ENCODE measurements around the gene ZNF865.

ZNF865 gene

GRCh38 chr19:55626350-55626749 is 20.9 kb downstream of the ZNF865 start:
- DNase-seq, result no peak

DNA sequence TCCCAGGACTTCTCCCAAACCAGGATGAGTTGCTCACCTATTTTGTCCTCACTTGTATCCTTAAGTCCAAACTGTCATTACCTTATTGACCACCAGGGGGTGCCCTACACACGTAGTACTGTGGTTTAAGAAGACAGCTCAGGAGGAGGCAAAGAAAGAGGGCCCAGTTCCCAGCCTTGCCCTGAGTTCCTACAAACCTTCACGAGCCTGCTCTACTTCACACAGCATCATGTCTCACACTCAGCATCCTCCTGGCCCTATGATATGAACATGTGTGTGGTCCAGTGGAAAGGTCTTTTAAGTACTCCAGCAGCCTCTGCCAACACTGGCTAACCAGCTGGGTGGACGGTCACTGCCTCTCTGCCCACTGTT is 27.0 kb downstream of the ZNF865 start:
- DNase-seq, result peak; percentile 97

DNA sequence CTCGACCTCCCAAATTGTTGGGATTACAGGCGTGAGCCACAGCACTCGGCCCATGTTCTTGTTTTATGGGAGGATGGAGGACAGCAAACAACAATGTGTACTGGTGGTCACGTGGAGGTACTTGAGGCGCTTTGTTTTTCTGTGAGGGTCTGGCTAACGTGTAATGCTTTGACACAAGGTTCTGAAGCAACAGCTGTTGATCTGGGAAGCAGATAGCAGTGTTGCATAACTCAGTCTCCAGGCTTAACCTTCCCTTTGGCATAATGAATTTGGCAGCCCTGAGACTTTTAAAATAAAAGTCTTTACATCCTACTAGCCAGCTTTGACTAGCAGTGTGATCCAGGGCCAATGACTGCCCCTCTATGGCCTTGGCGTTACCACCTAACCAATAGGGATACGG is 28.4 kb downstream of the ZNF865 start:
- peak; percentile 50 for DNase-seq

GRCh38 chr19:55635334-55635717 is 29.9 kb downstream of the ZNF865 start:
- no peak for DNase-seq

- DNase-seq, result no peak
These were observed 30.5 kb downstream of the ZNF865 start for GRCh38 chr19:55635856-55636440.

DNA sequence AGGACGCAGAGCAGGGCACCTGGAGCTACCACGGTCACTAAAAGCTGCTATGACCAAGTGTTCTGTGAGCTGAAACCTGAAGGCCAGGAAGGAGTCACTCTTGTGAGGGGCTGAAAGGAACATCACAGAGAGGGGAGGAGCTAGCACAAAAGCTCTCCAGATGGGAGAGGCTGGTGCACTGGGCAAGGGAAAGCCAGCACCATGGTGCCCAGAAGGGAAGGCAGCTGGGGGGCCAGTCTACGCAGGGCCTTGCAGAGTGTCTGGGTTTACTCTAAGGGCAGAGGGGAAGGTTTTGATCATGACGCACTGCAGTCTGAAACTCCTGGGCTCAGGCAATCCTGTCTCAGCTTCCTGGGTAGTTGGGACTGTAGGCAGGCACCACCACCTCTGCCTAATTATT is 31.3 kb downstream of the ZNF865 start:
- DNase-seq, result no peak

- DNase-seq, result no peak
These were observed 32.1 kb downstream of the ZNF865 start for GRCh38 chr19:55637534-55637933.

DNA sequence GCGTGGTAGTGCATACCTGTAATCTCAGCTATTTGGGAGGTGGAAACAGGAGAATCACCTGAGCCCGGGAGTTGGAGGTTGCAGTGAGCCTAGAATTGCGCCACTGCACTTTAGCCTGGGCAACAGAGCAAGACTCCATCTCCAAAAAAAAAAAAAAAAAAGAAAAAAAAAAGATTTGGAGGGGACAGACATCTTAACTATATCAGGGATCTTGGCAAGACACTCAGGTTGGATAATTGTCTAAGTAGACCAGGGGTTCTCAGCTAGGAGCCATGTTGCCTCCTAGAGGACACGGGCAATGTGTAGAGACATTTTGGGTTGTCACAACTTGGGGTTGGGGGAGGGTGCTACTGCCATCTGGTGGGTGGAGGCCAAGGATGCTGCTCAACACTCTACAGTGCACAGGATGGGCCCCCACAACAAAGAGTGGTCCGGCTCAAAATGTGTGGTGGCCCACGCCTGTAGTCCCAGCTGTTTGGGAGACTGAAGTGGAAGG is 33.5 kb downstream of the ZNF865 start:
- peak; percentile 86 for DNase-seq

DNA sequence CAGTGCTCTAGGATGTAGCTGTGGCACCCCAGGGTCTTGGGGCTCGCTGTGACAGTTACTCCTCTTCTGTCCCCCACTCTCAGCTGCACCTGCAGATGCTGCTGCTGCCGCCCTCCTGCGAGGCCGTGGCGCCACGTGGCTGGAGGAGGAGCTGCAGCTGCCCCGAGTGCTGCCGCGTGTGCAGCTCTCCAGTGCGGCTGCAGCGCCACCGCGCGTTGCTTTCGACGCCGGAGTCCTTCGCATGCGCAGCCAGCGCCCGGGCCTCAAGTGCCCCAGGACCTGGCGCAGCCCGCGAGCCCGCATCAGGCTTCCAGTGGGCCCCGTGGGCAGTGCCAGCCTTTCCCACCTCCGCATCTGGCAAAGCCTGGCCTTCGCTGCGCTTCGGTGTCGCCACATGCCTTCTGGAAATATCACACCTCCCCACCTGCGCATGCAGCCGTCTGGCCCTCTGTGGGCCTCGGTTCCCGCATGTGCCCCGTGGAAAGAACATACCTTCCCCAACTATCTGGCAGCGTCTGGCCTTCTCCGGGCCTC is 34.7 kb downstream of the ZNF865 start:
- no peak for DNase-seq

DNA sequence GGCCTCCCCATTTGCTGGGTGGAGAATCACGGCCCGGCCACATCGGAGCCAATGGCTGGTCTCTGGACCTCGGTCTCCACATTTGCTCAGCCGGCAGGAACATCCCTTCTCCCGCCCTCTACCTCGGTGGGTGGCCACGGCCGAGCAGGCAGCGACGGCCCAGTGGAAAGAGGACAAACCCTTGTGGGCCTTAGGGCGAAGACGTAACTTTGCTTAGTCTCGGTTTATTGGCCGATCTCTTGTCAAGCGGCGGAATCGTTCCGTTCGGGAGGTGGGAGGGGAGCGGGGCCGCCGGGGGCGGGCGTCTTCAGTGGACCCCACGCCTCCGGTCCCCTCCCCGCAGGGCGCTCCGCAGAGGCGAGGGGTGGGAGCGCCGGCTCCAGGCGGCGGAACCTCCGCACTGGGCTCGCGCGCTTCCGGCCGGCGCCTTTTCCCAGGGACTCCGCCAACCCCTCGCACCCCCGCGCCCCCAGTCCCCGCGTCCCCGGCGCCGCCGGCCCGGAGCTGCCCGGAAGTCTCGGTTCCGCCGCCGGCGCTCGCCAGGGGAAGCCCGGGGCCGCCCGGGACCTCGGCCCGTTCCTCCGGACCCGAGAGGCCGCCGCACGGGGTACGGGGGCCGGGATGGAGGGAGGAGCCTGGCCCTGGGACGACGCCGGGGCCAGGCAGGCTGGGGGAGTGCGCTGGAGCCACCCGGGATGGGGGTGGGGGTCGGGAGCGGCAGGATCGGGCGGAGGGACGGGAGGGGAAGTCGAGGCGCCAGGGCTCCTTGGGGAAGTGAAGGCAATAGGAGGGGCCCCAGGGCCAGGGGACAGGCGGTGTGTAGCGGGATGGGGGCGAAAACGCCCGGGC is 35.4 kb downstream of the ZNF865 start, which contains the start of gene ZNF580:
Gene ZNF580, plus strand, starts transcription at position 426 of the 849 bp plus-strand sequence. CDS start 1,507 bp downstream, outside the sequence.
- DNase-seq, result peak; percentile 85

DNA sequence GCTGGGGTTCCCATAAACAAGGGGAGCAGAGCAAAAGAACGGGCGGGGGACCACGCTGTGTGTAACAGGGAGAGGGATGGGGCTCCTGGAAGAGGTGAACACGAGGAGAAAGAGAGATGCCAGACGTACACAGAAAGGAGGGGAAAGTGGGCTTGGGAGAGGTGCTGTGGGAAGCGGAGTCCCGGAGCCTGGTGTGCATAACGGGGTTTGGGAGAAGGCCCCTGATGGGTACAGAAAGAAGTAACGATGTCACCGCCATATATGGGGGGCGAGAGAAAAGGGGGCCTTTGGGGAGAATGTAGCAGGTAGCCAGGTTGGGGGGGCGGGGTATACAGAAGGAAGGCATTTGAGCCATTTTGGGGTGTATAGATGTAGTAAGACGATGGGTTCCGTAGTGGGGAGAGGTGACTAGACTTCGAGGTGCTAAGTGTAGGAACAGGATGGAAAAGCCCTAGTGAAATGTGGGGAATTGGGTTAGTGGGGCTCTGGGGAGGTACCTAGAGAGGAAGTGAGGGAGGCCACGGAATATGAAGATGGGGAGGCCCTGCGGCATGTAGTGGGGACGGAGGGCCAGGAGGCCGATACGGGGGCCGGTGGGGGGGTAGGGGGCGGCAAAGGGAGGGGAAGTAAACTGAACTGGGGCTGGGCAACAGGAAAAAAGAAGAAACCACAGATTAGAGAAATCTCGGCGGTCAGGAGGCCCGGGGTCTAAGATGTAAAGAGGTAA is 36.1 kb downstream of the ZNF865 start:
- peak; percentile 75 for DNase-seq

DNA sequence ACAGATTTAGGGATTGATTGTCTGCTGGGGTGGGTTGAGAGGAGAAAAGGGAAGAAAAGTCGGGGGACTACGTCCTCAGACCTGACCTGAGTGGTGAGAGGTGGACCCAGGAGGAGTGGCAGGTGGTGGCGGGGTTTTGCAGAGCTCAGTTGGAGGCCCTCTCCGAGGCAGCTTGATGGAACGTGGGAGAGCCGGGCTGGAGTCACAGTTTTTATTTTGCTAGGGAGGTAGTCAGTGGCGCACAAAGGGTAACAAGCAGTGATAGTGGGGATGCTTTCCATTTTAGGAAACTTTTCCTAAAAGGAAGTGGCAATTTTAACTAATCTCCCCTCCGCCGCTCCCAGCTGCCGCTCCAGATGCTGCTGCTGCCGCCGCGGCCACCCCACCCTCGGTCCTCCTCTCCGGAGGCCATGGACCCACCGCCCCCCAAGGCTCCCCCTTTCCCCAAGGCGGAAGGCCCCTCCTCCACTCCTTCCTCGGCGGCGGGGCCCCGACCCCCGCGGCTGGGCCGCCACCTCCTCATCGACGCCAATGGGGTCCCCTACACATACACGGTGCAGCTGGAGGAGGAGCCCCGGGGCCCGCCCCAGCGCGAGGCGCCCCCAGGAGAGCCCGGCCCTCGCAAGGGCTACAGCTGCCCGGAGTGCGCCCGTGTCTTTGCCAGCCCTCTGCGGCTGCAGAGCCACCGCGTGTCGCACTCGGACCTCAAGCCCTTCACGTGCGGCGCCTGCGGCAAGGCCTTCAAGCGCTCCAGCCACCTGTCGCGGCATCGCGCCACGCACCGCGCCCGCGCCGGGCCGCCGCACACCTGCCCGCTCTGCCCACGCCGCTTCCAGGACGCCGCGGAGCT is 36.9 kb downstream of the ZNF865 start:
- DNase-seq, result peak; percentile 65

- DNase-seq, result peak; percentile 89
These were observed 37.8 kb downstream of the ZNF865 start, which contains the start of gene ZNF581 for GRCh38 chr19:55643003-55643886. Gene ZNF581 (plus strand): TSS chr19:55643649. CDS start chr19:55644572, 923 bp downstream.

DNA sequence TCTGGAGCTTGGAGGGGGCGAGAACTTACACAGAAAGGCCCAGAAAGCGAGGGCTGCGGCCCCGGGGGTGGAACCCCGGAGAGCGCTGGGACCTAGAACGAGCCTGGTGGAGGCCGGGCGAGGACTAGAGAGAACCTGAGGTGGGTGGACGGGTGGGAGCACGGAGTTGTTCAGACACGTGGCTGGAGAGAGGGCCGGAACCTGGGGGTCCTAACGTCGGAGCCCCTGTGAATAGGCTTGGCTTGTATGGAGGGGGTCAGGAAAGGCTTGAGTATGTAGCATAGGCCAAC is 38.4 kb downstream of the ZNF865 start:
- DNase-seq, result peak; percentile 44

DNA sequence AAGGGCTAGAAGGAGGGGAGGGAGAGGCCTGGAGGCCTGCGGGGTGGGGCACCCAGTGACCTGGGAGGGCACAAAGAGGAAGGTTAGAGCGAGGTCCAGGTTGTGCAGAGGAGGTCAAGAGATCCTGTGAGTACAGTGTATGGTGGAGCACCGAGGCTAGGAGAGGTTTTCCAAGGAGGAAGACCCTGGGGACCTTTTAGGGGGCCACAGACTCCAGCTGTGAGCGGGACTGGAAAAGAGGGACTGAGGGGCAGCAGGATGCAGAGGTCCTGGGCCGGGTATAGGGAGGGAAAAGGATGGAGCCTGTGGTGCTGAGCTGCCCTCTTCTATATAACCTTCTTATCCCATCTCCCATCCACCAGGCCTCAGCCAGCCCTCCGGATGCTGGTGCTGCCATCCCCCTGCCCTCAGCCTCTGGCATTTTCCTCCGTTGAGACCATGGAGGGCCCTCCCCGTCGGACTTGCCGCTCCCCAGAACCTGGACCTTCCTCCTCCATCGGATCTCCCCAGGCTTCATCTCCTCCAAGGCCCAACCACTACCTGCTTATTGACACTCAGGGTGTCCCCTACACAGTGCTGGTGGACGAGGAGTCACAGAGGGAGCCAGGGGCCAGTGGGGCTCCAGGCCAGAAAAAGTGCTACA is 38.9 kb downstream of the ZNF865 start:
- DNase-seq, result no peak

- DNase-seq, result no peak
These were observed 39.5 kb downstream of the ZNF865 start for GRCh38 chr19:55644842-55645511.

- DNase-seq, result no peak
These were observed 40.0 kb downstream of the ZNF865 start for GRCh38 chr19:55645512-55645881.

GRCh38 chr19:55646889-55647731 is 41.7 kb downstream of the ZNF865 start:
- DNase-seq, result peak; percentile 42

All from OCI-M1 (cell line).